H1 (cell line): ENCODE results near the gene MGAT4B. TPM values are rescaled to one million over a fixed set of nuclear protein-coding genes. Genes with fewer than 3 reads are reported as not detected.
A peak's percentile ranks its signal among the peaks of the same experiment; 100 is the strongest.

Experiments
- CTCF ChIA-PET: fragments of 300-600 bp; sonication (Branson Sonifier 250); formaldehyde crosslinking; loops from one replicate; lab custom pipeline; 2021; ENCODE audit not compliant: partially characterized antibody; lab: Charles Lee
- POLR2A ChIA-PET: fragments of 300-600 bp; sonication (Branson Sonifier 250); formaldehyde crosslinking; loops from one replicate; lab custom pipeline; 2021; ENCODE audit warnings: inconsistent platforms; ENCODE audit not compliant: partially characterized antibody; lab: Charles Lee
- DNase-seq, 2 experiments: peaks; one replicate each; pipeline versions ENCODE4 v3.0.0 to v3.0.0-alpha.2; 2010 to 2022; ENCODE audit warnings: low spot score in 2 of 2, low read depth in 1 of 2, mixed read lengths in 1 of 2
- FAIRE-seq: peaks from 2 replicates; lab custom pipeline; 2011; peaks lifted over from hg19 to GRCh38; lab: Jason Lieb, UNC
- H2AFZ ChIP-seq: 2 replicates; pipeline ENCODE4 v1.8.1; 2012; ENCODE audit warnings: low read length, inconsistent platforms
- H2AK5ac ChIP-seq: 2 replicates; pipeline ENCODE4 v1.6.1; 2013; ENCODE audit warnings: low read depth, low read length
- H2BK120ac ChIP-seq: replicated peaks from 2 replicates; pipeline ENCODE3; 2013; ENCODE audit warnings: low read depth, low read length, inconsistent platforms
- H2BK12ac ChIP-seq: 2 replicates; pipeline ENCODE4 v1.6.1; 2013; ENCODE audit warnings: low read depth, low read length
- H2BK15ac ChIP-seq: 2 replicates; pipeline ENCODE4 v1.6.1; 2013; ENCODE audit warnings: low read length
- H2BK20ac ChIP-seq: 2 replicates; pipeline ENCODE4 v1.6.1; 2013; ENCODE audit warnings: low read length
- H2BK5ac ChIP-seq: 2 replicates; pipeline ENCODE4 v1.6.1; 2013; ENCODE audit warnings: low read depth, low read length
- H3K14ac ChIP-seq: 2 replicates; pipeline ENCODE4 v1.6.1; 2013; ENCODE audit warnings: inconsistent platforms; ENCODE audit not compliant: insufficient read length
- H3K18ac ChIP-seq: 2 replicates; pipeline ENCODE4 v1.6.1; 2013; ENCODE audit warnings: low read length; ENCODE audit errors: extremely low read depth
- H3K23ac ChIP-seq: 2 replicates; pipeline ENCODE4 v1.6.1; 2013; ENCODE audit warnings: inconsistent platforms; ENCODE audit not compliant: insufficient read length
- H3K23me2 ChIP-seq: 2 replicates; pipeline ENCODE4 v1.6.1; 2013; ENCODE audit warnings: low read depth, low read length
- H3K27ac ChIP-seq: 2 replicates; pipeline ENCODE4 v1.6.1; 2011; ENCODE audit warnings: low read depth, low read length, inconsistent platforms
- H3K27me3 ChIP-seq, 4 experiments: replicated peaks in 1 of 4; 1 replicate in 1 of 4; 2 replicates in 3 of 4; pipeline versions ENCODE4 v1.6.1 to v1.8.1; 2011 to 2013; ENCODE audit warnings: low read length in 3 of 4, mild to moderate bottlenecking in 3 of 4, inconsistent platforms in 2 of 4, mixed read lengths in 2 of 4, moderate library complexity in 1 of 4; ENCODE audit not compliant: control insufficient read depth in 3 of 4, insufficient read depth in 3 of 4; ENCODE audit errors: extremely low read depth in 1 of 4
- H3K36me3 ChIP-seq, 4 experiments: 2 replicates each; pipeline versions ENCODE4 v1.6.1 to v1.8.1; 2011 to 2013; ENCODE audit warnings: mild to moderate bottlenecking in 4 of 4, low read length in 3 of 4, moderate library complexity in 2 of 4, control low read depth in 1 of 4, inconsistent platforms in 1 of 4; ENCODE audit not compliant: insufficient read depth in 4 of 4, control insufficient read depth in 2 of 4
- H3K4ac ChIP-seq: replicated peaks from 2 replicates; pipeline ENCODE3; 2013; ENCODE audit warnings: low read length, low read depth, mixed read lengths, inconsistent platforms; ENCODE audit not compliant: insufficient read length
- H3K4me1 ChIP-seq, 4 experiments: replicated peaks in 1 of 4; 1 replicate in 1 of 4; 2 replicates in 3 of 4; pipeline versions ENCODE4 v1.6.1 to v1.8.1; 2011 to 2013; ENCODE audit warnings: low read length in 3 of 4, inconsistent platforms in 2 of 4, mixed read lengths in 1 of 4; ENCODE audit not compliant: insufficient read depth in 4 of 4, control insufficient read depth in 3 of 4
- H3K4me2 ChIP-seq, 2 experiments: 2 replicates each; pipeline versions ENCODE4 v1.6.1 to v1.8.1; 2011 to 2013; ENCODE audit warnings: low read depth in 2 of 2, low read length in 2 of 2, control low read depth in 1 of 2, inconsistent platforms in 1 of 2, mild to moderate bottlenecking in 1 of 2; ENCODE audit not compliant: insufficient read depth in 1 of 2
- H3K4me3 ChIP-seq, 4 experiments: fragments of 200-600, 300-600 bp in 1 of 4; sonication (generic), shearing (Covaris generic), sonication (Bioruptor Twin) in 1 of 4; 2 replicates each; pipeline versions ENCODE4 v1.5.1 to v1.8.1; 2011 to 2016; ENCODE audit warnings: low read length in 4 of 4, low read depth in 3 of 4, control low read depth in 2 of 4, inconsistent platforms in 2 of 4, mild to moderate bottlenecking in 2 of 4, mixed read lengths in 1 of 4, moderate library complexity in 1 of 4; ENCODE audit not compliant: insufficient read depth in 2 of 4; ENCODE audit errors: extremely low read depth in 1 of 4
- H3K56ac ChIP-seq: replicated peaks from 2 replicates; pipeline ENCODE3; 2013; ENCODE audit warnings: low read depth, mild to moderate bottlenecking, mixed read lengths, low read length, inconsistent platforms; ENCODE audit not compliant: insufficient read length
- H3K79me1 ChIP-seq: 2 replicates; pipeline ENCODE4 v1.6.1; 2013; ENCODE audit warnings: low read depth, low read length, control low read depth
- H3K79me2 ChIP-seq, 2 experiments: 2 replicates each; pipeline versions ENCODE4 v1.6.1 to v1.8.1; 2012 to 2013; ENCODE audit warnings: low read length in 2 of 2, mild to moderate bottlenecking in 2 of 2, inconsistent platforms in 1 of 2; ENCODE audit not compliant: insufficient read depth in 2 of 2, control insufficient read depth in 1 of 2
- H3K9ac ChIP-seq, 4 experiments: replicated peaks in 1 of 4; 1 replicate in 1 of 4; 2 replicates in 3 of 4; pipeline versions ENCODE4 v1.6.1 to v1.8.1; 2011 to 2013; ENCODE audit warnings: low read depth in 3 of 4, low read length in 3 of 4, control low read depth in 2 of 4, mild to moderate bottlenecking in 2 of 4, moderate library complexity in 2 of 4, inconsistent platforms in 1 of 4; ENCODE audit errors: extremely low read depth in 1 of 4
- H3K9me3 ChIP-seq, 2 experiments: 2 replicates each; pipeline versions ENCODE4 v1.6.1 to v1.8.1; 2012 to 2013; ENCODE audit warnings: mild to moderate bottlenecking in 2 of 2, moderate library complexity in 2 of 2, control low read depth in 1 of 2, inconsistent platforms in 1 of 2, low read depth in 1 of 2, low read length in 1 of 2, mixed read lengths in 1 of 2; ENCODE audit not compliant: insufficient read depth in 2 of 2
- H4K20me1 ChIP-seq, 2 experiments: replicated peaks in 1 of 2; 2 replicates each; pipeline versions ENCODE3 to v1.8.1; 2011 to 2013; ENCODE audit warnings: inconsistent platforms in 2 of 2, low read length in 2 of 2, mild to moderate bottlenecking in 1 of 2; ENCODE audit not compliant: insufficient read depth in 2 of 2, control insufficient read depth in 1 of 2
- H4K5ac ChIP-seq: 2 replicates; pipeline ENCODE4 v1.6.1; 2013; ENCODE audit warnings: low read length, low read depth, mixed read lengths, inconsistent platforms; ENCODE audit not compliant: insufficient read length
- H4K8ac ChIP-seq: 2 replicates; pipeline ENCODE4 v1.8.0; 2013; ENCODE audit warnings: mild to moderate bottlenecking, moderate library complexity, low read length, inconsistent platforms; ENCODE audit not compliant: insufficient read depth; ENCODE audit errors: extremely low read depth
- H4K91ac ChIP-seq: replicated peaks from 2 replicates; pipeline ENCODE3; 2013; ENCODE audit warnings: low read length, mixed read lengths, inconsistent platforms; ENCODE audit not compliant: insufficient read length
- CTBP2 ChIP-seq: IDR thresholded peaks from 2 replicates; pipeline ENCODE4 v1.7.0; 2011; ENCODE audit warnings: borderline replicate concordance, mild to moderate bottlenecking, moderate library complexity, mixed read lengths, low read length; ENCODE audit not compliant: insufficient read depth, insufficient read length
- JUND ChIP-seq: IDR thresholded peaks from 2 replicates; pipeline ENCODE4 v1.6.1; 2011; ENCODE audit warnings: mild to moderate bottlenecking, improper control_type of control experiment, low read length
- SP1 ChIP-seq: IDR thresholded peaks from 2 replicates; pipeline ENCODE4 v1.6.1; 2011; ENCODE audit warnings: low read depth, low read length
- WGBS, 2 experiments: shearing (Covaris generic) in 1 of 2; methylation state at CpG; one replicate each; pipeline versions ENCODE4 v1.1.6 to v1.1.7; 2013 to 2015; ENCODE audit warnings: low lambda C conversion rate in 2 of 2, mixed read lengths in 2 of 2, inconsistent platforms in 1 of 2, low coverage in 1 of 2, missing lambda C conversion rate in 1 of 2; ENCODE audit not compliant: insufficient replicate concordance in 2 of 2, insufficient coverage in 1 of 2, insufficient read length in 1 of 2; ENCODE audit errors: extremely low coverage in 1 of 2, missing lambda C conversion rate in 1 of 2; 5-methylcytosine and 5-hydroxymethylcytosine counted together
- polyA plus RNA-seq, 7 experiments: library from polyadenylated mRNA; depleted of rRNA in 3 of 7; stranded (reverse) in 5 of 7; unstranded in 2 of 7; fragments of >200 nt in 5 of 7; fragments of 200-250 nt in 2 of 7; gene quantifications; 1 replicate in 5 of 7; 2 replicates in 1 of 7; 4 replicates in 1 of 7; pipeline versions ENCODE4 v1.2.1 to v1.2.3, GENCODE V29; 2011 to 2013; ENCODE audit warnings: missing spikeins in 2 of 7, mixed read lengths in 2 of 7
- total RNA-seq: library from RNA; stranded (reverse); fragmentation: NEBNext Ultra II Directional; extraction: Animal tissue kit (Norgen Biotek cat#: 25700); gene quantifications from 2 replicates; pipeline ENCODE4 v1.2.1, GENCODE V29; 2021

MGAT4B gene
- total and polyA plus RNA-seq, 2 of the 8 experiments (the other 6 are each of a cell fraction or from before 2014, with no cell fraction given) = 116 to 128 TPM

- Histone ChIP-seq H2BK120ac (no peak overlapping the region), H4K20me1 (no peaks in the 10 kb centered on the region), H3K79me2 (no peaks in the 10 kb centered on the region; a peak in 1 of 4 replicates), H4K8ac (no peak overlapping the region), H3K79me1 (no peaks in the 10 kb centered on the region), H3K4me3 (no peak overlapping the region), H3K36me3 (peaks cover 0 to 5% (median 0%) of the 10 kb centered on the region in 4 experiments; a peak in 1 of 8 replicates), H3K4me1 (peaks cover 0 to 18% (median 14%) of the 10 kb centered on the region in 4 experiments; a peak in 6 of 7 replicates), H2BK15ac (0 out of 2 replicates have a peak overlapping the region, but pooled peaks have one; percentile 31), H4K91ac (no peak overlapping the region), H3K56ac (no peak overlapping the region), H3K23me2 (peaks cover 13% of the 10 kb centered on the region; the same call in 1 of the 2 replicates), H3K9ac (no peak overlapping the region)
- WGBS, 2 experiments = 58% methylated on average over 3 of the region's 3 CpGs; no CpG with 5 or more reads in 1 of the 2 experiments
- TF ChIP-seq CTBP2 = no peak
- TF ChIP-seq SP1 = peak; percentile 89
- TF ChIP-seq JUND = no peak
- TF ChIP-seq, all 59 proteins: peak for 1
- ChIA-PET CTCF (interaction anchor here (1.0 to 3.3 kb wide), 4 partner anchors 11 to 51 kb away, joined by 3 to 23 read pairs (median 7); no protein-coding TSS in a partner anchor), POLR2A (interaction anchor here (1.5 to 12.6 kb wide), 2 partner anchors 13 to 23 kb away, joined by 5 to 207 read pairs; partner anchors contain the start of genes LTC4S and MGAT4B)
- no peak overlapping the region for H3K14ac ChIP-seq
- FAIRE-seq = no peak
- no peak overlapping the region for H2AFZ ChIP-seq
- peak overlapping the region in 1 of 2 experiments; percentile 42; a peak in 2 of 4 replicates for H3K4me2 ChIP-seq
- H4K5ac ChIP-seq = no peak overlapping the region
- peaks cover 0 to 5% (median 2%) of the 10 kb centered on the region in 4 experiments; a peak in 2 of 7 replicates for H3K27me3 ChIP-seq
- H3K18ac ChIP-seq = no peak overlapping the region
- DNase-seq = no peak
- H2BK12ac ChIP-seq = no peak overlapping the region
- no peak overlapping the region for H2BK20ac ChIP-seq
- H2BK5ac ChIP-seq = no peak overlapping the region
- no peaks in the 10 kb centered on the region for H3K9me3 ChIP-seq
- H3K4ac ChIP-seq = no peak overlapping the region
- H3K27ac ChIP-seq = no peak overlapping the region
- no peak overlapping the region for H3K23ac ChIP-seq
- no peak overlapping the region for H2AK5ac ChIP-seq
Measured at GRCh38 chr5:179814090-179814489, 7.4 kb upstream of the MGAT4B start.
